ENCODE results near the gene ABCA7. TPM values are rescaled to one million over a fixed set of nuclear protein-coding genes. Genes with fewer than 3 reads are reported as not detected.

ABCA7 gene
- total and polyA plus RNA-seq, 2 of the 13 experiments (the other 11 are each of a cell fraction or from before 2014, with no cell fraction given): 4.4 to 32.4 TPM

DNA sequence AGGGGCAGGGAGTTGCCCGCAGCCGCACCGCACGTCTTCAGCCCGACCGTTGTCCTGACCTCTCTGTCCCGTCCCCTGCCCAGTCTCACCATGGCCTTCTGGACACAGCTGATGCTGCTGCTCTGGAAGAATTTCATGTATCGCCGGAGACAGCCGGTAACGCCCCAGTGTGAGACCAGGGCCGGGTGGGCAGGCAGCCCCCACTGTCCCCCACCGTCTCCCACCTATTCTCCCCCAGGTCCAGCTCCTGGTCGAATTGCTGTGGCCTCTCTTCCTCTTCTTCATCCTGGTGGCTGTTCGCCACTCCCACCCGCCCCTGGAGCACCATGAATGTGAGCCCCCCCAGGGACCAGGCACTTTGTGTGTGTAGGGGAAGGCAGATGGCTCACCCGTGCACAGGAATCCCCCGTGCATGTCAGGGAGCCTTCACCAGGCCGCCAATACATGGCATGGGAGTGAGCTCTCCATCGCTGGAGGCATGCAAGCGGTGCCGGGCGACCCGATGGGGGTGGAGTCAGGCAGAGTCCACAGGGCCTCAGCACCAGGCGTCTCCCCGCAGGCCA lies 1.4 kb downstream of the ABCA7 start (continued):
- TF ChIP-seq GLI4 (CRISPR knock-in tag; IDR thresholded peaks at IDR 0.05; ENCODE audit: borderline replicate concordance) (no peak), MTF1 (CRISPR knock-in tag; IDR thresholded peaks at IDR 0.05) (no peak), TOPORS (CRISPR knock-in tag; IDR thresholded peaks at IDR 0.05) (no peak), FOXK1 (CRISPR knock-in tag; IDR thresholded peaks at IDR 0.05; ENCODE audit: borderline replicate concordance, low read depth) (no peak), SRSF4 (IDR thresholded peaks at IDR 0.05; ENCODE audit: low read depth, low read length, poor library complexity, severe bottlenecking) (no peak), CHD2 (IDR thresholded peaks at IDR 0.05; ENCODE audit: low read depth, low read length) (no peak), ELF3 (CRISPR knock-in tag; IDR thresholded peaks at IDR 0.05) (no peak), HNRNPK (IDR thresholded peaks at IDR 0.05; ENCODE audit: low read depth, low read length, poor library complexity, severe bottlenecking) (no peak), CENPX (CRISPR knock-in tag; IDR thresholded peaks at IDR 0.05) (no peak), AGO1 (IDR thresholded peaks at IDR 0.05; ENCODE audit: low read depth, low read length, poor library complexity, severe bottlenecking) (peak; percentile 30), HNRNPH1 (optimal IDR thresholded peaks at IDR 0.05; ENCODE audit: low read depth, low read length) (no peak), MYC (CRISPR knock-in tag; IDR thresholded peaks at IDR 0.05; ENCODE audit: borderline replicate concordance) (no peak), ZMYM3 (CRISPR knock-in tag; IDR thresholded peaks at IDR 0.05) (peak; percentile 70; the same call in 1 of the 2 replicates), ZNF234 (CRISPR knock-in tag; conservative IDR thresholded peaks at IDR 0.05) (no peak), KAT8 (CRISPR knock-in tag; IDR thresholded peaks at IDR 0.05) (no peak), KDM6A (CRISPR knock-in tag; IDR thresholded peaks at IDR 0.05; ENCODE audit: low read depth) (no peak), ZNF33B (CRISPR knock-in tag; IDR thresholded peaks at IDR 0.05) (no peak), ZSCAN31 (CRISPR knock-in tag; IDR thresholded peaks at IDR 0.05; ENCODE audit: low read depth) (no peak)
- TF ChIP-seq, protein P1, sequence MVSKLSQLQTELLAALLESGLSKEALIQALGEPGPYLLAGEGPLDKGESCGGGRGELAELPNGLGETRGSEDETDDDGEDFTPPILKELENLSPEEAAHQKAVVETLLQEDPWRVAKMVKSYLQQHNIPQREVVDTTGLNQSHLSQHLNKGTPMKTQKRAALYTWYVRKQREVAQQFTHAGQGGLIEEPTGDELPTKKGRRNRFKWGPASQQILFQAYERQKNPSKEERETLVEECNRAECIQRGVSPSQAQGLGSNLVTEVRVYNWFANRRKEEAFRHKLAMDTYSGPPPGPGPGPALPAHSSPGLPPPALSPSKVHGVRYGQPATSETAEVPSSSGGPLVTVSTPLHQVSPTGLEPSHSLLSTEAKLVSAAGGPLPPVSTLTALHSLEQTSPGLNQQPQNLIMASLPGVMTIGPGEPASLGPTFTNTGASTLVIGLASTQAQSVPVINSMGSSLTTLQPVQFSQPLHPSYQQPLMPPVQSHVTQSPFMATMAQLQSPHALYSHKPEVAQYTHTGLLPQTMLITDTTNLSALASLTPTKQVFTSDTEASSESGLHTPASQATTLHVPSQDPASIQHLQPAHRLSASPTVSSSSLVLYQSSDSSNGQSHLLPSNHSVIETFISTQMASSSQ (IDR thresholded peaks at IDR 0.05; ENCODE audit: low read depth): no peak
- TF ChIP-seq, protein P1 (CRISPR knock-in tag; IDR thresholded peaks at IDR 0.05; ENCODE audit: borderline replicate concordance): no peak
- TF ChIP-seq, protein P2, sequence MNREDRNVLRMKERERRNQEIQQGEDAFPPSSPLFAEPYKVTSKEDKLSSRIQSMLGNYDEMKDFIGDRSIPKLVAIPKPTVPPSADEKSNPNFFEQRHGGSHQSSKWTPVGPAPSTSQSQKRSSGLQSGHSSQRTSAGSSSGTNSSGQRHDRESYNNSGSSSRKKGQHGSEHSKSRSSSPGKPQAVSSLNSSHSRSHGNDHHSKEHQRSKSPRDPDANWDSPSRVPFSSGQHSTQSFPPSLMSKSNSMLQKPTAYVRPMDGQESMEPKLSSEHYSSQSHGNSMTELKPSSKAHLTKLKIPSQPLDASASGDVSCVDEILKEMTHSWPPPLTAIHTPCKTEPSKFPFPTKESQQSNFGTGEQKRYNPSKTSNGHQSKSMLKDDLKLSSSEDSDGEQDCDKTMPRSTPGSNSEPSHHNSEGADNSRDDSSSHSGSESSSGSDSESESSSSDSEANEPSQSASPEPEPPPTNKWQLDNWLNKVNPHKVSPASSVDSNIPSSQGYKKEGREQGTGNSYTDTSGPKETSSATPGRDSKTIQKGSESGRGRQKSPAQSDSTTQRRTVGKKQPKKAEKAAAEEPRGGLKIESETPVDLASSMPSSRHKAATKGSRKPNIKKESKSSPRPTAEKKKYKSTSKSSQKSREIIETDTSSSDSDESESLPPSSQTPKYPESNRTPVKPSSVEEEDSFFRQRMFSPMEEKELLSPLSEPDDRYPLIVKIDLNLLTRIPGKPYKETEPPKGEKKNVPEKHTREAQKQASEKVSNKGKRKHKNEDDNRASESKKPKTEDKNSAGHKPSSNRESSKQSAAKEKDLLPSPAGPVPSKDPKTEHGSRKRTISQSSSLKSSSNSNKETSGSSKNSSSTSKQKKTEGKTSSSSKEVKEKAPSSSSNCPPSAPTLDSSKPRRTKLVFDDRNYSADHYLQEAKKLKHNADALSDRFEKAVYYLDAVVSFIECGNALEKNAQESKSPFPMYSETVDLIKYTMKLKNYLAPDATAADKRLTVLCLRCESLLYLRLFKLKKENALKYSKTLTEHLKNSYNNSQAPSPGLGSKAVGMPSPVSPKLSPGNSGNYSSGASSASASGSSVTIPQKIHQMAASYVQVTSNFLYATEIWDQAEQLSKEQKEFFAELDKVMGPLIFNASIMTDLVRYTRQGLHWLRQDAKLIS (CRISPR knock-in tag; IDR thresholded peaks at IDR 0.05): no peak

All from HepG2 (cell line).